Thyroid gland (tissue), 4 donors: ENCODE results near the gene WDR44. TPM values are rescaled to one million over a fixed set of nuclear protein-coding genes. Genes with fewer than 3 reads are reported as not detected.
"Not testable (repeated sequence)": the region's sequence is repeated elsewhere in the genome, so short reads cannot be mapped to it uniquely, and the experiment has no call there.

Source experiments
- DNase-seq, 2 donors: peaks; one replicate each; pipeline ENCODE4 v3.0.0-alpha.2; 2019
- H3K27ac ChIP-seq, 3 donors: fragments of 200-600 bp; sonication (generic); 1 replicate in 2 of 3; 2 replicates in 1 of 3; pipeline ENCODE4 v1.5.1; 2016 to 2019; ENCODE audit warnings: mild to moderate bottlenecking in 1 of 3, moderate library complexity in 1 of 3
- H3K27me3 ChIP-seq: fragments of 200-600 bp; sonication (generic); one replicate; pipeline ENCODE4 v1.5.1; 2019
- H3K36me3 ChIP-seq, 2 donors: fragments of 200-600 bp; sonication (generic); one replicate each; pipeline ENCODE4 v1.5.1; 2016 to 2019
- H3K4me1 ChIP-seq, 2 donors: fragments of 200-600 bp; sonication (generic); one replicate each; pipeline ENCODE4 v1.5.1; 2017 to 2019
- H3K4me3 ChIP-seq, 3 donors: fragments of 200-600 bp; sonication (generic); replicated peaks in 1 of 3; 1 replicate in 2 of 3; 2 replicates in 1 of 3; pipeline ENCODE4 v1.5.1; 2016; ENCODE audit warnings: mild to moderate bottlenecking in 1 of 3
- H3K9me3 ChIP-seq: fragments of 200-600 bp; sonication (generic); one replicate; pipeline ENCODE4 v1.5.1; 2017
- POLR2A ChIP-seq, 2 donors: fragments of 450-650 bp; IDR thresholded peaks; one replicate each; pipeline ENCODE4 v1.6.1; 2017; ENCODE audit warnings: antibody characterized with exemption in 2 of 2, mild to moderate bottlenecking in 2 of 2, moderate library complexity in 1 of 2
- WGBS, 2 donors: methylation state at CpG; one replicate each; pipeline ENCODE4 v1.1.5; 2017; 5-methylcytosine and 5-hydroxymethylcytosine counted together
- intact Hi-C: fragments of 100-400 bp; cut with DNase I; formaldehyde crosslinking; loops from one replicate; pipeline ENCODE4 v1.15.1; 2023
- total RNA-seq, 4 donors: library from RNA; depleted of rRNA; stranded (reverse); fragments of >200 nt; gene quantifications; one replicate each; pipeline ENCODE4 v1.2.3, GENCODE V29; 2016
- TF ChIP-seq, protein P1 (sequence below), 6 experiments: fragments of 200-600 bp in 3 of 6; fragments of 450-650 bp in 3 of 6; sonication (generic) in 3 of 6; IDR thresholded peaks; one replicate each; pipeline ENCODE4 v1.5.1; 2016 to 2019; ENCODE audit warnings: antibody characterized with exemption in 6 of 6, mild to moderate bottlenecking in 2 of 6, inconsistent platforms in 1 of 6, moderate library complexity in 1 of 6

The WDR44 gene, protein sequence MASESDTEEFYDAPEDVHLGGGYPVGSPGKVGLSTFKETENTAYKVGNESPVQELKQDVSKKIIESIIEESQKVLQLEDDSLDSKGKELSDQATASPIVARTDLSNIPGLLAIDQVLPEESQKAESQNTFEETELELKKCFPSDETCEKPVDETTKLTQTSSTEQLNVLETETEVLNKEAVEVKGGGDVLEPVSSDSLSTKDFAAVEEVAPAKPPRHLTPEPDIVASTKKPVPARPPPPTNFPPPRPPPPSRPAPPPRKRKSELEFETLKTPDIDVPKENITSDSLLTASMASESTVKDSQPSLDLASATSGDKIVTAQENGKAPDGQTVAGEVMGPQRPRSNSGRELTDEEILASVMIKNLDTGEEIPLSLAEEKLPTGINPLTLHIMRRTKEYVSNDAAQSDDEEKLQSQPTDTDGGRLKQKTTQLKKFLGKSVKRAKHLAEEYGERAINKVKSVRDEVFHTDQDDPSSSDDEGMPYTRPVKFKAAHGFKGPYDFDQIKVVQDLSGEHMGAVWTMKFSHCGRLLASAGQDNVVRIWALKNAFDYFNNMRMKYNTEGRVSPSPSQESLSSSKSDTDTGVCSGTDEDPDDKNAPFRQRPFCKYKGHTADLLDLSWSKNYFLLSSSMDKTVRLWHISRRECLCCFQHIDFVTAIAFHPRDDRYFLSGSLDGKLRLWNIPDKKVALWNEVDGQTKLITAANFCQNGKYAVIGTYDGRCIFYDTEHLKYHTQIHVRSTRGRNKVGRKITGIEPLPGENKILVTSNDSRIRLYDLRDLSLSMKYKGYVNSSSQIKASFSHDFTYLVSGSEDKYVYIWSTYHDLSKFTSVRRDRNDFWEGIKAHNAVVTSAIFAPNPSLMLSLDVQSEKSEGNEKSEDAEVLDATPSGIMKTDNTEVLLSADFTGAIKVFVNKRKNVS
- 10 to 100 TPM; 18.8 to 24.0 (median 22.5) TPM for total RNA-seq

DNA sequence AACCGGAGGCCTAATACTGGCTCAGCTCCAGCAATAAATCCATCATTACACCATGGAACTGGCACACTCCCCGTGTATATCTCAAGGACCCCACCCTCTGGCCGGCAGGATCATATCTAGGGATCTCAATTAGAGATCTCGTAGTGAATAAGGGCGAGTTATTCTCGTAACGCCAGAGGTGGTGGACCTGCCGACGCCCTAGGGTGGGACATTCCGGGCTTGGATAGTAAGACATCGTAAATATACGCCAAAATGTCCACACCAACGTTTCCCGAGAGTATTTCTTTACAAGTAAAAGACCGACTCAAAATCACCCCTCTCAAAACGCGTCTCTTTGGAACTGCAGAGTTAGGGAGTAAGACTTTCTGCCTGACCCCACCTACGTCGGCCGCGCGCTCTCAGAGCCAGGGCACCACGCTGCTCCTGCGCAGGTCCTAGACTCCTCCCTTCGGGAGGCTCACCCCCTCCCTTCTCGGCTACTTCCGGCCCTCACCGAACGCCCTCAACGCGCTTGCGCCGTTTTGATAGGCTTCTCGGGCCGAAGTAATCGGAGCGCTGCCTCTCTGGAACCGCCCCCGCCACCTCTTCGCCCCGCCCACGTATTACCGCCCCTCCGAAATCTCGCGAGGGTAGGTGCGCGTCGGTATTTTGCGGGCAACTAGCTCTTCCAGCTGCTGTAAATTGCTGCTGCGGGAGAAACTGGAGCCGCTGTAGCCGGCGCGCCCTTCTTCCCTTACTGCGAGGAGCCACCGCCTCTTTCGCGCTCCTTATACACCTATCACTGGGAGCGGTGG is at the start of gene WDR44:
WDR44 (plus strand) TSS at position 643 of the 794 bp plus-strand sequence. CDS start 398 bp downstream, outside the sequence.
- Histone ChIP-seq H3K4me3 (peak within 1 kb of the TSS; percentile 1 to 76 (median 44)), H3K9me3 (no peaks in the 10 kb centered on the region), H3K36me3 (no peaks in the 10 kb centered on the region), H3K27me3 (no peaks in the 10 kb centered on the region), H3K4me1 (peaks cover 0 to 2% of the 10 kb centered on the region in 2 donors), H3K27ac (peak within 1 kb of the TSS; percentile 75 to 82 (median 81))
- intact Hi-C loops, result no loop called here
- WGBS, 2 donors, result 1 to 2% methylated on average over 9 to 19 of the region's 60 CpGs
- peak in 1 of 2 donors; percentile 81 for TF ChIP-seq POLR2A (IDR thresholded peaks at IDR 0.05)
- TF ChIP-seq, protein P1, sequence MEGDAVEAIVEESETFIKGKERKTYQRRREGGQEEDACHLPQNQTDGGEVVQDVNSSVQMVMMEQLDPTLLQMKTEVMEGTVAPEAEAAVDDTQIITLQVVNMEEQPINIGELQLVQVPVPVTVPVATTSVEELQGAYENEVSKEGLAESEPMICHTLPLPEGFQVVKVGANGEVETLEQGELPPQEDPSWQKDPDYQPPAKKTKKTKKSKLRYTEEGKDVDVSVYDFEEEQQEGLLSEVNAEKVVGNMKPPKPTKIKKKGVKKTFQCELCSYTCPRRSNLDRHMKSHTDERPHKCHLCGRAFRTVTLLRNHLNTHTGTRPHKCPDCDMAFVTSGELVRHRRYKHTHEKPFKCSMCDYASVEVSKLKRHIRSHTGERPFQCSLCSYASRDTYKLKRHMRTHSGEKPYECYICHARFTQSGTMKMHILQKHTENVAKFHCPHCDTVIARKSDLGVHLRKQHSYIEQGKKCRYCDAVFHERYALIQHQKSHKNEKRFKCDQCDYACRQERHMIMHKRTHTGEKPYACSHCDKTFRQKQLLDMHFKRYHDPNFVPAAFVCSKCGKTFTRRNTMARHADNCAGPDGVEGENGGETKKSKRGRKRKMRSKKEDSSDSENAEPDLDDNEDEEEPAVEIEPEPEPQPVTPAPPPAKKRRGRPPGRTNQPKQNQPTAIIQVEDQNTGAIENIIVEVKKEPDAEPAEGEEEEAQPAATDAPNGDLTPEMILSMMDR (IDR thresholded peaks at IDR 0.05), result no peak
- peak; percentile 91 to 93 for DNase-seq

DNA sequence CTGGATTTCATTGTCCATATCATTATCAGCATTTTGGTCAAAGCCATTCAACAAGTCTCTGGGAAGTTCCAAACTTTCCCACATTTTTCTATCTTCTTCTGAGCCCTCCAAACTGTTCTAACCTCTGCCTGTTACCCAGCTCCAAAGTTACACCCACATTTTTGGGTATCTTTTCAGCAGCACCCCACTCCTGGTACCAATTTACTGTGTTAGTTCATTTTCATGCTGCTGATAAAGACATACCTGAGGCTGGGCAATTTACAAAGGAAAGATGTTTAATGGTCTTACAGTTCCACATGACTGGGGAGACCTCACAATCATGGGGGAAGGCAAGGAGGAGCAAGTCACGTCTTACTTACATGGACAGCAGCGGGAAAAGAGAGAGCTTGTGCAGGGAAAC is 40.1 kb upstream of the WDR44 start:
- H3K4me1 ChIP-seq, DNase-seq, H3K9me3 ChIP-seq, intact Hi-C loops, H3K4me3 ChIP-seq, H3K27me3 ChIP-seq, H3K36me3 ChIP-seq, H3K27ac ChIP-seq: not testable (repeated sequence)
- 95 to 100% methylated on average over 2 of the region's 2 CpGs for WGBS, 2 donors

DNA sequence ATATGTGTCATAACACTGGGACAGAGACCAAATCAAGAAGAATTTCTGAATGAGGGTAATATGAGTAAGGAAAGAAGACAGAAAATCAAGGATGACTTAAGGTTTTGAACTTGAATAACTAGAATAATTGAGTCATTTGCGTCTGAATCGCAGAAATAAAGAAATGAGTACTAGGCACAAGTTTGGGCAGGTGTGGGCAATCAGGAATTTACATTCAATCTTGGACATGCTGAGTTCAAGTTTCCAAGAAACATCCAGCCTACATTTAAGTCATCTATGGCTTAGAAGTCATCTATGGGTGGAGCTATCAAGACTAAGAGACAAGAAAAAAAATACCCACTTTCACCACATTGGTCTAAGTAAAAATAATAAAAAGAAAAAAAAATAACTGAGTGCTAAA is 30.4 kb upstream of the WDR44 start:
- no peaks in the 10 kb centered on the region for H3K4me1 ChIP-seq
- intact Hi-C loops, result no loop called here
- no peaks in the 10 kb centered on the region for H3K9me3 ChIP-seq
- H3K36me3 ChIP-seq, result no peaks in the 10 kb centered on the region
- H3K4me3 ChIP-seq, result no peak overlapping the region
- DNase-seq, result no peak
- no peak for TF ChIP-seq POLR2A (IDR thresholded peaks at IDR 0.05)
- TF ChIP-seq, protein P1 (IDR thresholded peaks at IDR 0.05), result no peak
- no peaks in the 10 kb centered on the region for H3K27me3 ChIP-seq
- WGBS, 2 donors, result 80 to 98% methylated on average over 2 of the region's 2 CpGs
- H3K27ac ChIP-seq, result no peak overlapping the region

DNA sequence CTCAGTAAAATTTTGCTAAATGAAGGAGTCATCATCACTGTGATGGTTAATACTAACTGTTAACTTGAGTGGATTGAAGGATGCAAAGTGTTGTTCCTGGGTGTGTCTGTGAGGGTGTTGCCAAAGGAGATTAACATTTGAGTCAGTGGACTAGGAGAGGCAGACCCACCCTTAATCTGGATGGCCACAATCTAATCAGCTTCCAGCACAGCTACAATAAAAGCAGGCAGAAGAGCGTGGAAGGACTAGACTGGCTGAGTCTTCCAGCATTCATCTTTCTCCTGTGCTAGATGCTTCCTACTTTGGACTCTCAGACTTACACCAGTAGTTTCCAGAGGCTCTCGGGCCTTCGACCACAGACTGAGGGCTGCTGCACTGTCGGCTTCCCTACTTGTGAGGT is 21.3 kb upstream of the WDR44 start:
- WGBS, 2 donors, result 80 to 95% methylated on average over 3 of the region's 4 CpGs

More for the DNA sequence above, 21.3 kb upstream of the WDR44 start:
- H3K36me3 ChIP-seq, result no peaks in the 10 kb centered on the region
- H3K9me3 ChIP-seq, result no peaks in the 10 kb centered on the region
- no peak overlapping the region for H3K27ac ChIP-seq
- H3K4me3 ChIP-seq, result no peak overlapping the region
- no peak for TF ChIP-seq POLR2A (IDR thresholded peaks at IDR 0.05)
- TF ChIP-seq, protein P1 (IDR thresholded peaks at IDR 0.05), result no peak
- DNase-seq, result no peak
- H3K4me1 ChIP-seq, result no peaks in the 10 kb centered on the region
- H3K27me3 ChIP-seq, result no peaks in the 10 kb centered on the region
- intact Hi-C loops, result no loop called here
